WTC11 (cell line): ENCODE measurements around the gene RIC1. TPM values are rescaled to one million over a fixed set of nuclear protein-coding genes. Genes with fewer than 3 reads are reported as not detected.

Source experiments
- ATAC-seq: fragments of 200-7000 bp; cut with Tn5 transposase; 2 replicates; pipeline ENCODE4 v1.10.0; 2021; ENCODE audit warnings: mild to moderate bottlenecking, moderate library complexity
- CTCF ChIA-PET: fragments of 300-600 bp; sonication (Branson Sonifier 250); formaldehyde crosslinking; loops from one replicate; lab custom pipeline; 2021; ENCODE audit warnings: antibody characterized with exemption; lab: Charles Lee
- POLR2A ChIA-PET: fragments of 350-600 bp; sonication (Branson Sonifier 250); formaldehyde crosslinking; loops from one replicate; lab custom pipeline; 2021; ENCODE audit warnings: antibody characterized with exemption; lab: Charles Lee
- DNase-seq: peaks from one replicate; pipeline ENCODE4 v3.0.0; 2021; ENCODE audit warnings: low spot score
- H3K27ac Mint-ChIP-seq: 2 replicates; pipeline ENCODE4 v1.8.0; 2021; ENCODE audit warnings: mixed read lengths
- H3K27me3 Mint-ChIP-seq: 2 replicates; pipeline ENCODE4 v1.8.0; 2021; ENCODE audit warnings: low read depth, mild to moderate bottlenecking, moderate library complexity, mixed read lengths
- H3K36me3 Mint-ChIP-seq: 2 replicates; pipeline ENCODE4 v1.8.0; 2021; ENCODE audit warnings: mixed read lengths
- H3K4me1 Mint-ChIP-seq: 2 replicates; pipeline ENCODE4 v1.8.0; 2022; ENCODE audit warnings: mixed read lengths
- H3K4me3 Mint-ChIP-seq: 2 replicates; pipeline ENCODE4 v1.8.0; 2021; ENCODE audit warnings: mild to moderate bottlenecking, moderate library complexity, mixed read lengths
- H3K9me3 Mint-ChIP-seq: 2 replicates; pipeline ENCODE4 v1.8.0; 2021; ENCODE audit warnings: mixed read lengths
- AFF4 ChIP-seq: sonication (generic); formaldehyde crosslinking; IDR thresholded peaks from 2 replicates; pipeline ENCODE4 v1.8.1; 2023; ENCODE audit warnings: mild to moderate bottlenecking, missing genetic modification reagents, borderline replicate concordance
- FOXP1 ChIP-seq: sonication (generic); formaldehyde crosslinking; IDR thresholded peaks from 2 replicates; pipeline ENCODE4 v1.8.0; 2022; ENCODE audit warnings: missing genetic modification reagents, mild to moderate bottlenecking, moderate library complexity, borderline replicate concordance
- FOXP4 ChIP-seq: sonication (generic); formaldehyde crosslinking; IDR thresholded peaks from 2 replicates; pipeline ENCODE4 v1.8.0; 2022; ENCODE audit warnings: mild to moderate bottlenecking, missing genetic modification reagents
- JAZF1 ChIP-seq: fragments of 250-450 bp; sonication (Bioruptor Pico); IDR thresholded peaks from 2 replicates; pipeline ENCODE4 v1.9.0; 2021; ENCODE audit warnings: moderate library complexity, mild to moderate bottlenecking, inconsistent platforms
- JUN ChIP-seq: sonication (generic); formaldehyde crosslinking; IDR thresholded peaks from 2 replicates; pipeline ENCODE4 v1.8.0; 2023; ENCODE audit warnings: mild to moderate bottlenecking, missing genetic modification reagents
- MLX ChIP-seq: sonication (generic); formaldehyde crosslinking; IDR thresholded peaks from 2 replicates; pipeline ENCODE4 v1.8.1; 2023; ENCODE audit warnings: mild to moderate bottlenecking, missing genetic modification reagents, moderate library complexity
- NR3C1 ChIP-seq: sonication (generic); formaldehyde crosslinking; conservative IDR thresholded peaks from 2 replicates; pipeline ENCODE4 v1.8.1; 2023; ENCODE audit warnings: low read depth, mild to moderate bottlenecking, missing genetic modification reagents
- PREB ChIP-seq: sonication (generic); formaldehyde crosslinking; IDR thresholded peaks from 2 replicates; pipeline ENCODE4 v1.8.1; 2022; ENCODE audit warnings: mild to moderate bottlenecking, missing genetic modification reagents, moderate library complexity, borderline replicate concordance
- SOX15 ChIP-seq: fragments of 250-450 bp; sonication (Bioruptor Pico); IDR thresholded peaks from 2 replicates; pipeline ENCODE4 v1.9.0; 2021; ENCODE audit warnings: mild to moderate bottlenecking
- ZNF532 ChIP-seq: fragments of 250-450 bp; sonication (Bioruptor Pico); IDR thresholded peaks from 2 replicates; pipeline ENCODE4 v1.9.0; 2021; ENCODE audit warnings: mild to moderate bottlenecking, borderline replicate concordance
- total RNA-seq: library from RNA; stranded (reverse); gene quantifications from 3 replicates; pipeline ENCODE4 v1.2.3, GENCODE V29; 2021

Gene RIC1
- total RNA-seq, 1 experiment from 2014 or later: 18.9 TPM

- Mint-ChIP-seq H3K4me1 (no peaks in the 10 kb centered on the region), H3K9me3 (no peaks in the 10 kb centered on the region), H3K27me3 (no peaks in the 10 kb centered on the region), H3K27ac (no peak overlapping the region), H3K36me3 (no peaks in the 10 kb centered on the region), H3K4me3 (no peak overlapping the region)
- POLR2A ChIA-PET: no interaction called here
- DNase-seq (no peak), ATAC-seq (no peak)
- TF ChIP-seq NR3C1: no peak
- no peak for TF ChIP-seq FOXP4
- no peak for TF ChIP-seq MLX
- no peak for TF ChIP-seq JAZF1 (CRISPR knock-in tag)
- TF ChIP-seq ZNF532 (CRISPR knock-in tag): no peak
- CTCF ChIA-PET: no interaction called here
These were observed 68.0 kb downstream of the RIC1 start for GRCh38 chr9:5696884-5697283.

- H3K36me3 Mint-ChIP-seq: no peaks in the 10 kb centered on the region
- DNase-seq (no peak), ATAC-seq (no peak)
- no peak overlapping the region for H3K4me3 Mint-ChIP-seq
- ChIA-PET POLR2A (no interaction called here), CTCF (no interaction called here)
- TF ChIP-seq FOXP1 (CRISPR knock-in tag) (no peak), MLX (no peak), PREB (CRISPR knock-in tag) (no peak), AFF4 (CRISPR knock-in tag) (no peak), ZNF532 (CRISPR knock-in tag) (no peak), SOX15 (no peak), JUN (no peak)
- H3K27me3 Mint-ChIP-seq: no peaks in the 10 kb centered on the region
- no peaks in the 10 kb centered on the region for H3K4me1 Mint-ChIP-seq
- H3K9me3 Mint-ChIP-seq: no peaks in the 10 kb centered on the region
- no peak overlapping the region; the same call in 1 of the 2 replicates for H3K27ac Mint-ChIP-seq
These were observed 69.1 kb downstream of the RIC1 start for GRCh38 chr9:5698004-5698403.
